CD14-positive monocyte (primary cell): ENCODE results near the gene KMT2C. TPM values are rescaled to one million over a fixed set of nuclear protein-coding genes. Genes with fewer than 3 reads are reported as not detected.
"Not testable (repeated sequence)": the region's sequence is repeated elsewhere in the genome, so short reads cannot be mapped to it uniquely, and the experiment has no call there.

Experiments used
- DNase-seq, 3 donors: peaks; one replicate each; pipeline ENCODE4 v3.0.0-alpha.2; 2011 to 2022
- H2AFZ ChIP-seq: 2 replicates; pipeline ENCODE4 v1.6.0; 2012; ENCODE audit warnings: mild to moderate bottlenecking, low read depth, low read length, inconsistent platforms; ENCODE audit not compliant: insufficient read depth, poor library complexity, severe bottlenecking
- H3K27ac ChIP-seq, 2 donors: 1 replicate in 1 of 2; 2 replicates in 1 of 2; pipeline ENCODE4 v1.5.1; 2012 to 2013; ENCODE audit warnings: low read length in 2 of 2, control low read depth in 1 of 2, inconsistent platforms in 1 of 2, low read depth in 1 of 2, mild to moderate bottlenecking in 1 of 2
- H3K27me3 ChIP-seq, 2 donors: one replicate each; pipeline versions ENCODE4 v1.6.0 to v1.6.1; 2011 to 2013; ENCODE audit warnings: low read length in 2 of 2; ENCODE audit not compliant: control insufficient read depth in 2 of 2, insufficient read depth in 2 of 2
- H3K36me3 ChIP-seq, 2 donors: replicated peaks in 1 of 2; 1 replicate in 1 of 2; 2 replicates in 1 of 2; pipeline versions ENCODE4 v1.5.1 to v1.6.1; 2012 to 2013; ENCODE audit warnings: low read length in 2 of 2, control low read depth in 1 of 2, inconsistent platforms in 1 of 2, mild to moderate bottlenecking in 1 of 2; ENCODE audit not compliant: insufficient read depth in 2 of 2, control insufficient read depth in 1 of 2
- H3K4me1 ChIP-seq, 2 donors: 1 replicate in 1 of 2; 2 replicates in 1 of 2; pipeline versions ENCODE4 v1.5.1 to v1.6.1; 2012 to 2013; ENCODE audit warnings: low read length in 2 of 2, control low read depth in 1 of 2, inconsistent platforms in 1 of 2, mild to moderate bottlenecking in 1 of 2, moderate library complexity in 1 of 2; ENCODE audit not compliant: insufficient read depth in 2 of 2, control insufficient read depth in 1 of 2
- H3K4me2 ChIP-seq: replicated peaks from 2 replicates; pipeline ENCODE3; 2012; ENCODE audit warnings: low read length, moderate library complexity, mild to moderate bottlenecking; ENCODE audit not compliant: poor library complexity, severe bottlenecking; ENCODE audit errors: extremely low read depth
- H3K4me3 ChIP-seq, 3 experiments: fragments of 200-600 bp in 1 of 3; sonication (generic) in 1 of 3; replicated peaks in 1 of 3; 1 replicate in 2 of 3; 2 replicates in 1 of 3; pipeline ENCODE4 v1.5.1; 2011 to 2013; ENCODE audit warnings: low read length in 3 of 3, mild to moderate bottlenecking in 3 of 3, control low read depth in 2 of 3, low read depth in 2 of 3, inconsistent platforms in 1 of 3, moderate library complexity in 1 of 3
- H3K79me2 ChIP-seq: 2 replicates; pipeline ENCODE4 v1.6.0; 2012; ENCODE audit warnings: mild to moderate bottlenecking, control low read depth, inconsistent platforms, low read length, moderate library complexity; ENCODE audit not compliant: insufficient read depth
- H3K9ac ChIP-seq: 2 replicates; pipeline ENCODE4 v1.6.0; 2017; ENCODE audit warnings: low read length, mild to moderate bottlenecking; ENCODE audit not compliant: insufficient read depth, poor library complexity, severe bottlenecking
- H3K9me3 ChIP-seq, 2 donors: replicated peaks in 1 of 2; 1 replicate in 1 of 2; 2 replicates in 1 of 2; pipeline versions ENCODE4 v1.5.1 to v1.6.1; 2012 to 2013; ENCODE audit warnings: low read length in 2 of 2, control low read depth in 1 of 2; ENCODE audit not compliant: control insufficient read depth in 1 of 2, insufficient read depth in 1 of 2
- H4K20me1 ChIP-seq: 2 replicates; pipeline ENCODE4 v1.6.0; 2012; ENCODE audit warnings: mild to moderate bottlenecking, low read length, control low read depth, moderate library complexity; ENCODE audit not compliant: insufficient read depth
- H3K27ac Mint-ChIP-seq, 7 donors: one replicate each; pipeline ENCODE4 v1.8.0; 2020; ENCODE audit warnings: mild to moderate bottlenecking in 7 of 7, mixed read lengths in 7 of 7, moderate library complexity in 6 of 7, inconsistent platforms in 2 of 7
- H3K27me3 Mint-ChIP-seq, 3 donors: one replicate each; pipeline ENCODE4 v1.8.0; 2021 to 2022; ENCODE audit warnings: low read depth in 3 of 3, mild to moderate bottlenecking in 3 of 3, mixed read lengths in 3 of 3, moderate library complexity in 3 of 3, inconsistent platforms in 1 of 3
- H3K36me3 Mint-ChIP-seq, 2 donors: one replicate each; pipeline ENCODE4 v1.8.0; 2020; ENCODE audit warnings: mixed read lengths in 2 of 2, inconsistent platforms in 1 of 2, mild to moderate bottlenecking in 1 of 2
- H3K4me1 Mint-ChIP-seq: one replicate; pipeline ENCODE4 v1.8.0; 2020; ENCODE audit warnings: mild to moderate bottlenecking, mixed read lengths
- H3K4me3 Mint-ChIP-seq, 2 donors: one replicate each; pipeline ENCODE4 v1.8.0; 2020; ENCODE audit warnings: mild to moderate bottlenecking in 2 of 2, mixed read lengths in 2 of 2, moderate library complexity in 1 of 2
- H3K9me3 Mint-ChIP-seq, 7 donors: one replicate each; pipeline ENCODE4 v1.8.0; 2020 to 2022; ENCODE audit warnings: mixed read lengths in 7 of 7, mild to moderate bottlenecking in 6 of 7, moderate library complexity in 6 of 7, inconsistent platforms in 2 of 7
- WGBS: methylation state at CpG from one replicate; pipeline ENCODE4 v1.1.5; 2013; ENCODE audit warnings: missing lambda C conversion rate; ENCODE audit not compliant: insufficient coverage; 5-methylcytosine and 5-hydroxymethylcytosine counted together
- intact Hi-C, 2 donors: fragments of 100-400 bp; cut with micrococcal nuclease; formaldehyde crosslinking; loops; one replicate each; pipeline versions ENCODE4 v1.15.0 to v1.15.1; 2023
- polyA plus RNA-seq, 3 donors: library from polyadenylated mRNA; depleted of rRNA in 1 of 3; unstranded in 2 of 3; stranded (reverse) in 1 of 3; fragments of 300-500 nt in 2 of 3; fragments of >200 nt in 1 of 3; fragmentation: Illumina TruSeq in 2 of 3; gene quantifications; 1 replicate in 2 of 3; 2 replicates in 1 of 3; pipeline ENCODE4 v1.2.3, GENCODE V29; 2012 to 2021
- TF ChIP-seq, protein P1 (sequence below): fragments of 200-600 bp; IDR thresholded peaks from one replicate; pipeline ENCODE4 v1.8.0; 2022; ENCODE audit warnings: antibody characterized with exemption, mild to moderate bottlenecking

Gene KMT2C
- polyA plus RNA-seq, 3 donors: 4.5 to 26.1 (median 7.3) TPM

- TF ChIP-seq, protein P1, sequence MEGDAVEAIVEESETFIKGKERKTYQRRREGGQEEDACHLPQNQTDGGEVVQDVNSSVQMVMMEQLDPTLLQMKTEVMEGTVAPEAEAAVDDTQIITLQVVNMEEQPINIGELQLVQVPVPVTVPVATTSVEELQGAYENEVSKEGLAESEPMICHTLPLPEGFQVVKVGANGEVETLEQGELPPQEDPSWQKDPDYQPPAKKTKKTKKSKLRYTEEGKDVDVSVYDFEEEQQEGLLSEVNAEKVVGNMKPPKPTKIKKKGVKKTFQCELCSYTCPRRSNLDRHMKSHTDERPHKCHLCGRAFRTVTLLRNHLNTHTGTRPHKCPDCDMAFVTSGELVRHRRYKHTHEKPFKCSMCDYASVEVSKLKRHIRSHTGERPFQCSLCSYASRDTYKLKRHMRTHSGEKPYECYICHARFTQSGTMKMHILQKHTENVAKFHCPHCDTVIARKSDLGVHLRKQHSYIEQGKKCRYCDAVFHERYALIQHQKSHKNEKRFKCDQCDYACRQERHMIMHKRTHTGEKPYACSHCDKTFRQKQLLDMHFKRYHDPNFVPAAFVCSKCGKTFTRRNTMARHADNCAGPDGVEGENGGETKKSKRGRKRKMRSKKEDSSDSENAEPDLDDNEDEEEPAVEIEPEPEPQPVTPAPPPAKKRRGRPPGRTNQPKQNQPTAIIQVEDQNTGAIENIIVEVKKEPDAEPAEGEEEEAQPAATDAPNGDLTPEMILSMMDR: no peak
- peaks cover 59% of the 10 kb centered on the region for H3K4me1 Mint-ChIP-seq
- H3K27ac ChIP-seq: peak overlapping the region in 1 of 2 donors; percentile 49
- H3K4me3 Mint-ChIP-seq: no peak overlapping the region
- peaks cover 100% of the 10 kb centered on the region for H3K79me2 ChIP-seq
- H3K36me3 Mint-ChIP-seq: peaks cover 3 to 20% of the 10 kb centered on the region in 2 donors
- peak overlapping the region in 6 of 7 donors; percentile 23 to 74 (median 67) for H3K27ac Mint-ChIP-seq
- H3K27me3 Mint-ChIP-seq: peaks cover 0 to under 1% (median 0%) of the 10 kb centered on the region in 3 donors
- WGBS: 97% methylated on average over 4 of the region's 8 CpGs
- no peaks in the 10 kb centered on the region for H3K36me3 ChIP-seq
- no peak overlapping the region for H2AFZ ChIP-seq
- no peak overlapping the region for H3K4me3 ChIP-seq
- H3K9ac ChIP-seq: no peak overlapping the region
- peaks cover 100% of the 10 kb centered on the region for H4K20me1 ChIP-seq
- DNase-seq: no peak
- H3K27me3 ChIP-seq: no peaks in the 10 kb centered on the region
- peaks cover 19 to 50% of the 10 kb centered on the region in 2 donors for H3K4me1 ChIP-seq
- no peak overlapping the region for H3K4me2 ChIP-seq
- peaks cover 0 to 3% (median 0%) of the 10 kb centered on the region in 7 donors for H3K9me3 Mint-ChIP-seq
- H3K9me3 ChIP-seq: no peaks in the 10 kb centered on the region
- intact Hi-C loops: loop anchor here in 1 of 2 donors (5.0 to 10.0 kb wide), 2 partner anchors 38 to 50 kb away; no protein-coding TSS in a partner anchor
Measured at GRCh38 chr7:152424348-152425108, 11.3 kb downstream of the KMT2C start.

DNA sequence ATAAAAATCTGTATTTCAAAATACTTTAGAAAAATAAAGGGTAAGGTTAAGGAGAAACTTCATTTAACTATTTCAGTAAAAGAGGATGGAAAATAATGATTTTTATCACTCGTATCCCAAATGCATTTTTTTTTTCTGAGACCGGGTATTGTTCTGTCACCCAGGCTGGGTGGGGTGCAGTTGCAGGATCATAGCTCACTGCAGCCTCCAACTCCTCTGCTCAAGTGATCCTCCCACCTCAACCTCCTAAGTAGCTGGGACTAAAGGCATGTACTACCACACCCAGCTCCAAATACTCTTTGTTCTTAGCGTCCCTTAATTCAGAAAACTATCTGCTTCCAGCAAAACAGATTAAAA is 11.8 kb downstream of the KMT2C start:
- intact Hi-C loops: loop anchor here in 1 of 2 donors (10.0 kb wide), 1 partner anchor 49 kb away; no protein-coding TSS in a partner anchor
- peaks cover 21 to 47% of the 10 kb centered on the region in 2 donors for H3K4me1 ChIP-seq

GRCh38 chr7:152423171-152423570 is 12.6 kb downstream of the KMT2C start:
- 100% methylated on average over 3 of the region's 4 CpGs for WGBS
- H4K20me1 ChIP-seq: peaks cover 100% of the 10 kb centered on the region
- H3K4me3 Mint-ChIP-seq, H3K9ac ChIP-seq, H3K27ac Mint-ChIP-seq, H3K27ac ChIP-seq, H3K9me3 Mint-ChIP-seq, H3K27me3 ChIP-seq, H3K4me2 ChIP-seq, H3K9me3 ChIP-seq, H3K27me3 Mint-ChIP-seq, H3K4me3 ChIP-seq, DNase-seq, H3K36me3 ChIP-seq, H2AFZ ChIP-seq: not testable (repeated sequence)
- peaks cover 55% of the 10 kb centered on the region for H3K4me1 Mint-ChIP-seq
- intact Hi-C loops: loop anchor here in 1 of 2 donors (10.0 kb wide), 1 partner anchor 48 kb away; no protein-coding TSS in a partner anchor
- peaks cover 100% of the 10 kb centered on the region for H3K79me2 ChIP-seq
- H3K4me1 ChIP-seq: peaks cover 16 to 40% of the 10 kb centered on the region in 2 donors
- peaks cover 3 to 28% of the 10 kb centered on the region in 2 donors for H3K36me3 Mint-ChIP-seq

More for the DNA sequence above, 11.8 kb downstream of the KMT2C start:
- Mint-ChIP-seq H3K4me1 (peaks cover 61% of the 10 kb centered on the region), H3K27ac (peak overlapping the region in 4 of 7 donors; percentile 19 to 74 (median 54)), H3K27me3 (no peaks in the 10 kb centered on the region), H3K36me3 (peaks cover 3 to 23% of the 10 kb centered on the region in 2 donors), H3K9me3 (peaks cover 0 to 3% (median 0%) of the 10 kb centered on the region in 7 donors), H3K4me3 (no peak overlapping the region)
- no CpG with 5 or more reads among the region's 3 CpGs for WGBS
- TF ChIP-seq, protein P1: no peak
- Histone ChIP-seq H3K4me3 (no peak overlapping the region), H3K9ac (no peak overlapping the region), H3K27ac (peak overlapping the region in 1 of 2 donors; percentile 49), H3K36me3 (no peaks in the 10 kb centered on the region), H3K79me2 (peaks cover 100% of the 10 kb centered on the region), H2AFZ (no peak overlapping the region), H3K27me3 (no peaks in the 10 kb centered on the region), H3K9me3 (no peaks in the 10 kb centered on the region), H4K20me1 (peaks cover 100% of the 10 kb centered on the region), H3K4me2 (no peak overlapping the region)
- DNase-seq: no peak
